ENCODE results near the gene ITLN1.
"Not testable (repeated sequence)": the region's sequence is repeated elsewhere in the genome, so short reads cannot be mapped to it uniquely, and the experiment has no call there.

ITLN1 gene

GRCh38 chr1:160910170-160910750, 25.3 kb upstream of the ITLN1 start:
- TF ChIP-seq ZFX (IDR thresholded peaks at IDR 0.05) = no peak
- TF ChIP-seq, protein P1, sequence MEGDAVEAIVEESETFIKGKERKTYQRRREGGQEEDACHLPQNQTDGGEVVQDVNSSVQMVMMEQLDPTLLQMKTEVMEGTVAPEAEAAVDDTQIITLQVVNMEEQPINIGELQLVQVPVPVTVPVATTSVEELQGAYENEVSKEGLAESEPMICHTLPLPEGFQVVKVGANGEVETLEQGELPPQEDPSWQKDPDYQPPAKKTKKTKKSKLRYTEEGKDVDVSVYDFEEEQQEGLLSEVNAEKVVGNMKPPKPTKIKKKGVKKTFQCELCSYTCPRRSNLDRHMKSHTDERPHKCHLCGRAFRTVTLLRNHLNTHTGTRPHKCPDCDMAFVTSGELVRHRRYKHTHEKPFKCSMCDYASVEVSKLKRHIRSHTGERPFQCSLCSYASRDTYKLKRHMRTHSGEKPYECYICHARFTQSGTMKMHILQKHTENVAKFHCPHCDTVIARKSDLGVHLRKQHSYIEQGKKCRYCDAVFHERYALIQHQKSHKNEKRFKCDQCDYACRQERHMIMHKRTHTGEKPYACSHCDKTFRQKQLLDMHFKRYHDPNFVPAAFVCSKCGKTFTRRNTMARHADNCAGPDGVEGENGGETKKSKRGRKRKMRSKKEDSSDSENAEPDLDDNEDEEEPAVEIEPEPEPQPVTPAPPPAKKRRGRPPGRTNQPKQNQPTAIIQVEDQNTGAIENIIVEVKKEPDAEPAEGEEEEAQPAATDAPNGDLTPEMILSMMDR (conservative IDR thresholded peaks at IDR 0.05) = no peak
- no peak overlapping the region for H3K27ac ChIP-seq

- TF ChIP-seq, protein P1 (conservative IDR thresholded peaks at IDR 0.05) = no peak
- TF ChIP-seq ZFX (IDR thresholded peaks at IDR 0.05) = no peak
Measured at GRCh38 chr1:160907976-160908375, 23.0 kb upstream of the ITLN1 start.

GRCh38 chr1:160905617-160905989, 20.6 kb upstream of the ITLN1 start:
- H3K27ac ChIP-seq = no peak overlapping the region

More at GRCh38 chr1:160907976-160908375, 23.0 kb upstream of the ITLN1 start:
- no peak overlapping the region for H3K27ac ChIP-seq

DNA sequence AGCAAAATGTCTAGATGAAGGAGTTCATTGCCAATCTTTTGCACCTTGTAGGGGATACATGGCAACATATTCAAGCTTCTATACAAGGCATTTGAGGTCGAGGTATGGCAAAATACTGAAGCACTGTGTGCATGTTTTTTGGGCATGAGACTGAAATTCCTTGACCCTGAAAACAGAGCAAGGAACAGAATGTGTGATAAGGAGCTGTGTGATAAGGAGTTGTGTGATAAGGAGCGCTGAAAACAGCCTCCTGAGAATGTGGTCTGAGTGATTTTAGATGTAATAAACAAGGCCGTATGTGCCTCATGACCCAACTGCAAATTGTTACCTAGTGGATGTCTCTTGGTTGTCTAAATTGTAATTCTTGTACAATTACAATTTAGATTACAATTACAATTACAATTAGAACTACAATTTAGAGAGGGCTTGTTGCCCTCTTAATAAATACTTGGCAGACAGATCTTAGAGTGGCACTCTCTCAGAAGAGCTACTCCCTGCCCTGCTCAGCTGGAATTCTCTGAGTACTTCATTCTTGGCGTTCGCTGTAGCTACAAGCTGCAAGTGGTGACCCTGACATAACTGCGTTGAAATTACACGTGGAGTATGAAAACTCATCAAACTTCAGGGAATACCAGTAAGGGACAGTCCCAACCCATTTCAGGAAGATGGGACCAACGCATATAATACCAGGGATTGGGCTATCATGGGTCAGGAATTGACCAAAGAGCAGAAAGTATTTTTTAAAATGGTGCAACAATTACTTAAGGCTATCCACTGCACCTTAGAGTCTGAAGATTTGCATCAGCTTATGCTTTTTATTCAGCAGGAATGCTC, 20.0 kb upstream of the ITLN1 start:
- TF ChIP-seq ZFX (IDR thresholded peaks at IDR 0.05) = no peak
- TF ChIP-seq, protein P1 (conservative IDR thresholded peaks at IDR 0.05) = no peak
- H3K27ac ChIP-seq = no peak overlapping the region

More at GRCh38 chr1:160905617-160905989, 20.6 kb upstream of the ITLN1 start:
- no peak for TF ChIP-seq ZFX (IDR thresholded peaks at IDR 0.05)
- TF ChIP-seq, protein P1 (conservative IDR thresholded peaks at IDR 0.05) = no peak

GRCh38 chr1:160902251-160902650, 17.3 kb upstream of the ITLN1 start:
- not testable (repeated sequence) for H3K27ac ChIP-seq

DNA sequence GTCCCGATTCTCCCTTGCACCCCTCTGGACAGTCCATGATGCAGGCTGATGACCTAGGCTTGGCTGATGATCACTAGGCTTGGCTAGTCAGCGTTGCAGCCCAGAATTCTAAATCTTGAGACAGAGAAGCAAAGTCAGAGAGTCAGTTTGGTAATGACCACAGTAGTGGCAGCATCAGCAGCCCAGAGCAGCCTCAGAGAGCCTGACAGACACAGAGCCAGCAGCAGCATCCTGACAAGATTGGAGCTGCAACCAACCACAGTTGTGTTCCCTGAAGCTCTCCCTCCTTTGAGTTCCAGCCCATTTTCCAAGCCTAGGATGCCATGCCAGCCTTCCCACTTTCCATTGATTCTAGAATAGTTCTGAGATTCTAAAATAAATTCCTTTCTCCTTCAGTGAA, 16.8 kb upstream of the ITLN1 start:
- H3K27ac ChIP-seq = no peak overlapping the region

GRCh38 chr1:160900683-160901082, 15.7 kb upstream of the ITLN1 start:
- H3K27ac ChIP-seq = not testable (repeated sequence)

More for the DNA sequence above, 16.8 kb upstream of the ITLN1 start:
- TF ChIP-seq, protein P1 (conservative IDR thresholded peaks at IDR 0.05) = no peak
- no peak for TF ChIP-seq ZFX (IDR thresholded peaks at IDR 0.05)

DNA sequence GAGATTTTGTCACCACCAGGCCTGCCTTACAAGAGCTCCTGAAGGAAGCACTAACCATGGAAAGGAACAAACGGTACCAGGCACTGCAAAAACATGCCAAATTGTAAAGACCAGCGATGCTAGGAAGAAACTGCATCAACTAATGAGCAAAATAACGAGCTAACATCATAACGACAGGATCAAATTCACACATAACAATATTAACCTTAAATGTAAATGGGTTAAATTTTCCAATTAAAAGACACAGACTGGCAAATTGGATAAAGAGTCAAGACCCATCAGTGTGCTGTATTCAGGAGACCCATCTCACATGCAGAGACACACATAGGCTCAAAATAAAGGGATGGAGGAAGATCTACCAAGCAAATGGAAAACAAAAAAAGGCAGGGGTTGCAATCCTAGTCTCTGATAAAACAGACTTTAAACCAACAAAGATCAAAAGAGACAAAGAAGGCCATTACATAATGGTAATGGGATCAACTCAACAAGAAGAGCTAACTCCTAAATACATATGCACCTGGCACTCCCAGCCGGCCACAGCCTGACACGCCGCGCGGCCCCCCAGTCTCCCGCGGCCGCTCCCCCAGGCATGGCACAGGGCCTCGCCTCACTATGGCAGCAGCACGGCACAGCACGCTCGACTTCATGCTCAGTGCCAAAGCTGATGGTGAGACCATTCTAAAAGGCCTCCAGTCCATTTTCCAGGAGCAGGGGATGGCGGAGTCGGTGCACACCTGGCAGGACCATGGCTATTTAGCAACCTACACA, 9.6 kb upstream of the ITLN1 start:
- H3K27ac ChIP-seq = not testable (repeated sequence)

All from C4-2B (cell line).